Endothelial cell of umbilical vein (primary cell): ENCODE results near the gene DZIP3.

ENCODE experiments used
- FOS ChIP-seq: IDR thresholded peaks from 2 replicates; pipeline ENCODE4 v1.6.1; 2011; ENCODE audit warnings: mild to moderate bottlenecking, low read length, moderate library complexity, borderline replicate concordance; ENCODE audit not compliant: insufficient read depth
- JUN ChIP-seq: IDR thresholded peaks from 2 replicates; pipeline ENCODE4 v1.6.1; 2011; ENCODE audit warnings: borderline replicate concordance, low read depth; ENCODE audit not compliant: insufficient read length, insufficient read depth
- MYC ChIP-seq: IDR thresholded peaks from one replicate; pipeline ENCODE4 v1.6.1; 2011; ENCODE audit warnings: mild to moderate bottlenecking, low read depth, low read length
- POLR2A ChIP-seq: IDR thresholded peaks from 2 replicates; pipeline ENCODE4 v1.6.1; 2012; ENCODE audit warnings: low read depth, mild to moderate bottlenecking, control low read depth, low read length
- POLR2AphosphoS5 ChIP-seq: IDR thresholded peaks from 2 replicates; pipeline ENCODE4 v1.6.1; 2012; ENCODE audit warnings: low read depth, mild to moderate bottlenecking, control low read depth, low read length, moderate library complexity; ENCODE audit not compliant: insufficient read depth
- TF ChIP-seq, protein P1 (sequence below), 2 donors: IDR thresholded peaks; 1 replicate in 1 of 2; 2 replicates in 1 of 2; pipeline ENCODE4 v1.5.1; 2011; ENCODE audit warnings: low read length in 2 of 2, mild to moderate bottlenecking in 2 of 2, moderate library complexity in 2 of 2, control low read depth in 1 of 2, inconsistent platforms in 1 of 2, low read depth in 1 of 2; ENCODE audit not compliant: insufficient read depth in 1 of 2; ENCODE audit errors: extremely low read depth in 1 of 2
- TF ChIP-seq, protein P2 (sequence below): IDR thresholded peaks from 2 replicates; pipeline ENCODE4 v1.6.1; 2011; ENCODE audit not compliant: insufficient read depth, insufficient read length

DNA sequence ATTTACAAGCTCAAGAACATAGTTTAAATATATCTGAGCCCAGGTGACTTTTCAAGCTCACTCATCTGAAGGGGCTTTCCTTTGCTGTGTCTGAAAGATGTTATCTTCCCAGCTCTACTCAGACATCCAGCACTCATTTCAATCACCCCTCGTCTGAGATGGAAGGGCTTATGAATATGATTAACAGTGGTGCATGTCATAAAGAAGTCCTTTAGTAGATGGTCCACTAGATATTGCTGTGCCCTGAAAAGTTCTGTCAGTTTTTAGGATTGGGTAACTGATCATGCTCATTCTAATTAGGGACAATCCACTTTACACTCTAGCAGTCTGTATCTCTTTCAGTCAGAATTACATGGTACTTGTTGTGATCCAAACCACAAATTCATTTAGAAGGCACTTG, 139.4 kb downstream of the DZIP3 start:
- TF ChIP-seq FOS, result no peak
- no peak for TF ChIP-seq POLR2A
- TF ChIP-seq, protein P1, sequence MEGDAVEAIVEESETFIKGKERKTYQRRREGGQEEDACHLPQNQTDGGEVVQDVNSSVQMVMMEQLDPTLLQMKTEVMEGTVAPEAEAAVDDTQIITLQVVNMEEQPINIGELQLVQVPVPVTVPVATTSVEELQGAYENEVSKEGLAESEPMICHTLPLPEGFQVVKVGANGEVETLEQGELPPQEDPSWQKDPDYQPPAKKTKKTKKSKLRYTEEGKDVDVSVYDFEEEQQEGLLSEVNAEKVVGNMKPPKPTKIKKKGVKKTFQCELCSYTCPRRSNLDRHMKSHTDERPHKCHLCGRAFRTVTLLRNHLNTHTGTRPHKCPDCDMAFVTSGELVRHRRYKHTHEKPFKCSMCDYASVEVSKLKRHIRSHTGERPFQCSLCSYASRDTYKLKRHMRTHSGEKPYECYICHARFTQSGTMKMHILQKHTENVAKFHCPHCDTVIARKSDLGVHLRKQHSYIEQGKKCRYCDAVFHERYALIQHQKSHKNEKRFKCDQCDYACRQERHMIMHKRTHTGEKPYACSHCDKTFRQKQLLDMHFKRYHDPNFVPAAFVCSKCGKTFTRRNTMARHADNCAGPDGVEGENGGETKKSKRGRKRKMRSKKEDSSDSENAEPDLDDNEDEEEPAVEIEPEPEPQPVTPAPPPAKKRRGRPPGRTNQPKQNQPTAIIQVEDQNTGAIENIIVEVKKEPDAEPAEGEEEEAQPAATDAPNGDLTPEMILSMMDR (IDR thresholded peaks at IDR 0.05; ENCODE audit: extremely low read depth in 1 of 2, insufficient read depth in 1 of 2, low read depth in 1 of 2, low read length in 2 of 2), result no peak
- TF ChIP-seq, protein P2, sequence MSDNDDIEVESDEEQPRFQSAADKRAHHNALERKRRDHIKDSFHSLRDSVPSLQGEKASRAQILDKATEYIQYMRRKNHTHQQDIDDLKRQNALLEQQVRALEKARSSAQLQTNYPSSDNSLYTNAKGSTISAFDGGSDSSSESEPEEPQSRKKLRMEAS, result no peak
- no peak for TF ChIP-seq POLR2AphosphoS5
- no peak for TF ChIP-seq MYC
- TF ChIP-seq JUN, result no peak
